Measurements from ENCODE around the gene ATXN7.

DNA sequence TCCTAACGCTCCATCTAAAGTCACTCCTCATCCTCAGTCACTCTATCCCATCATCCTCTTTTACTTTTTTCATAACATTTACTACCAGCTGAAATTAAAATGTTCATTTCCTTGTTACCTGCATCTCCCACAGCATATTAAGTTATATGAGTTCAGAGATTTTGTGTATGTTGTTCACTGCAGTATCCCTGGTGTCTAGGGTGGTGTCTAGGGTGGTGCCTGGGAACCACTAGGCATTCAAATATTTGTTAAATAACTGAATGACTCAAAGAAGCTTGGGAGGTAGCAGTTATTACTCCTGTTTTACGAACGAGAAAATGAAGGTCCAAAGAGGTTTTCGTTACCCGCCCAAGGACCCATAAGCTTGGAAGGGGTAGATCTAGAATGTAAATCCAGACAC is 46.4 kb upstream of the ATXN7 start:
- no peak for TF ChIP-seq POLR2AphosphoS5 (IDR thresholded peaks at IDR 0.05)
- TF ChIP-seq, protein P1, sequence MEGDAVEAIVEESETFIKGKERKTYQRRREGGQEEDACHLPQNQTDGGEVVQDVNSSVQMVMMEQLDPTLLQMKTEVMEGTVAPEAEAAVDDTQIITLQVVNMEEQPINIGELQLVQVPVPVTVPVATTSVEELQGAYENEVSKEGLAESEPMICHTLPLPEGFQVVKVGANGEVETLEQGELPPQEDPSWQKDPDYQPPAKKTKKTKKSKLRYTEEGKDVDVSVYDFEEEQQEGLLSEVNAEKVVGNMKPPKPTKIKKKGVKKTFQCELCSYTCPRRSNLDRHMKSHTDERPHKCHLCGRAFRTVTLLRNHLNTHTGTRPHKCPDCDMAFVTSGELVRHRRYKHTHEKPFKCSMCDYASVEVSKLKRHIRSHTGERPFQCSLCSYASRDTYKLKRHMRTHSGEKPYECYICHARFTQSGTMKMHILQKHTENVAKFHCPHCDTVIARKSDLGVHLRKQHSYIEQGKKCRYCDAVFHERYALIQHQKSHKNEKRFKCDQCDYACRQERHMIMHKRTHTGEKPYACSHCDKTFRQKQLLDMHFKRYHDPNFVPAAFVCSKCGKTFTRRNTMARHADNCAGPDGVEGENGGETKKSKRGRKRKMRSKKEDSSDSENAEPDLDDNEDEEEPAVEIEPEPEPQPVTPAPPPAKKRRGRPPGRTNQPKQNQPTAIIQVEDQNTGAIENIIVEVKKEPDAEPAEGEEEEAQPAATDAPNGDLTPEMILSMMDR (IDR thresholded peaks at IDR 0.05) = no peak
- no peak for TF ChIP-seq POLR2A (IDR thresholded peaks at IDR 0.05)

Data from stomach (tissue), 4 donors.